ENCODE measurements around the gene SPATA9. TPM values are rescaled to one million over a fixed set of nuclear protein-coding genes. Genes with fewer than 3 reads are reported as not detected.

The SPATA9 gene
- total and polyA plus RNA-seq, 2 of the 13 experiments (the other 11 are each of a cell fraction or from before 2014, with no cell fraction given): not detected

GRCh38 chr5:95730730-95731570, 48.2 kb upstream of the SPATA9 start, which contains the start of gene RHOBTB3 (continued):
- TF ChIP-seq ZNF792 (CRISPR knock-in tag; IDR thresholded peaks at IDR 0.05): no peak
- TF ChIP-seq NCOR1 (IDR thresholded peaks at IDR 0.05; ENCODE audit: borderline replicate concordance, low read length): peak; percentile 39; the same call in 1 of the 2 replicates
- no peak for TF ChIP-seq ZFP37 (CRISPR knock-in tag; IDR thresholded peaks at IDR 0.05; ENCODE audit: borderline replicate concordance)
- no peak for TF ChIP-seq PTBP1 (IDR thresholded peaks at IDR 0.05; ENCODE audit: low read depth, low read length, poor library complexity, severe bottlenecking)
- no peak for TF ChIP-seq PBX2 (CRISPR knock-in tag; IDR thresholded peaks at IDR 0.05)
- no peak for TF ChIP-seq ZNF572 (CRISPR knock-in tag; IDR thresholded peaks at IDR 0.05)
- TF ChIP-seq ZNF329 (CRISPR knock-in tag; IDR thresholded peaks at IDR 0.05; ENCODE audit: low read depth): 0 out of 2 replicates have a peak, but pooled peaks have one; percentile 23
- TF ChIP-seq BHLHE40 (IDR thresholded peaks at IDR 0.05; ENCODE audit: low read length): peak; percentile 91
- TF ChIP-seq ZFYVE20 (CRISPR knock-in tag; IDR thresholded peaks at IDR 0.05; ENCODE audit: borderline replicate concordance, low read depth): no peak
- no peak for TF ChIP-seq CSRNP1 (CRISPR knock-in tag; IDR thresholded peaks at IDR 0.05)
- no peak for TF ChIP-seq ZNF354B (CRISPR knock-in tag; IDR thresholded peaks at IDR 0.05)
- TF ChIP-seq ZNF276 (CRISPR knock-in tag; IDR thresholded peaks at IDR 0.05; ENCODE audit: low read depth): 0 out of 2 replicates have a peak, but pooled peaks have one; percentile 69
- 0 out of 2 replicates have a peak, but pooled peaks have one; percentile 35 for TF ChIP-seq ZNF264 (CRISPR knock-in tag; IDR thresholded peaks at IDR 0.05)
- TF ChIP-seq CREM (IDR thresholded peaks at IDR 0.05): peak; percentile 28; the same call in 1 of the 2 replicates
- TF ChIP-seq CREM (CRISPR knock-in tag; IDR thresholded peaks at IDR 0.05): no peak
- TF ChIP-seq REL (CRISPR knock-in tag; conservative IDR thresholded peaks at IDR 0.05): no peak
- no peak for TF ChIP-seq ZFP62 (CRISPR knock-in tag; IDR thresholded peaks at IDR 0.05)
- TF ChIP-seq SALL1 (CRISPR knock-in tag; IDR thresholded peaks at IDR 0.05): peak; percentile 59
- TF ChIP-seq RBFOX2 (IDR thresholded peaks at IDR 0.05; ENCODE audit: low read depth, low read length): peak; percentile 89
- TF ChIP-seq NR2F6 (IDR thresholded peaks at IDR 0.05): no peak
- TF ChIP-seq NR2F6 (CRISPR knock-in tag; IDR thresholded peaks at IDR 0.05): no peak; the same call in none of the 2 replicates
- TF ChIP-seq MZF1 (CRISPR knock-in tag; IDR thresholded peaks at IDR 0.05; ENCODE audit: borderline replicate concordance): no peak
- TF ChIP-seq PRMT3 (CRISPR knock-in tag; IDR thresholded peaks at IDR 0.05; ENCODE audit: borderline replicate concordance, low read depth): no peak
